NCI-H510A (cell line): ENCODE data around the gene RPS6KA3.
"Not testable (repeated sequence)": the region's sequence is repeated elsewhere in the genome, so short reads cannot be mapped to it uniquely, and the experiment has no call there.

Source experiments
- DNase-seq: peaks from one replicate; lab custom pipeline; 2025; lab: John Stamatoyannopoulos, UW

The RPS6KA3 gene

GRCh38 chrX:20265221-20265725 is 1.4 kb downstream of the RPS6KA3 start:
- DNase-seq: peak; percentile 9

GRCh38 chrX:20263474-20263873 is 3.2 kb downstream of the RPS6KA3 start:
- no peak for DNase-seq

GRCh38 chrX:20260885-20261284 is 5.8 kb downstream of the RPS6KA3 start:
- DNase-seq: no peak

- DNase-seq: no peak
These were observed 11.9 kb downstream of the RPS6KA3 start for GRCh38 chrX:20254712-20255299.

GRCh38 chrX:20253232-20253543 is 13.5 kb downstream of the RPS6KA3 start:
- no peak for DNase-seq

GRCh38 chrX:20252381-20253231 is 14.1 kb downstream of the RPS6KA3 start:
- no peak for DNase-seq

GRCh38 chrX:20251691-20252090 is 15.0 kb downstream of the RPS6KA3 start:
- DNase-seq: no peak

- DNase-seq: not testable (repeated sequence)
These were observed 16.6 kb downstream of the RPS6KA3 start for GRCh38 chrX:20250146-20250545.

- DNase-seq: no peak
These were observed 18.0 kb downstream of the RPS6KA3 start for GRCh38 chrX:20248592-20249192.

GRCh38 chrX:20244931-20245330 is 21.8 kb downstream of the RPS6KA3 start:
- DNase-seq: no peak

GRCh38 chrX:20240201-20240600 is 26.5 kb downstream of the RPS6KA3 start:
- DNase-seq: no peak

GRCh38 chrX:20237864-20238263 is 28.8 kb downstream of the RPS6KA3 start:
- no peak for DNase-seq

- no peak for DNase-seq
These were observed 31.0 kb downstream of the RPS6KA3 start for GRCh38 chrX:20235755-20236154.

GRCh38 chrX:20233336-20233735 is 33.4 kb downstream of the RPS6KA3 start:
- no peak for DNase-seq

- no peak for DNase-seq
These were observed 35.1 kb downstream of the RPS6KA3 start for GRCh38 chrX:20231598-20231997.

- no peak for DNase-seq
These were observed 36.3 kb downstream of the RPS6KA3 start for GRCh38 chrX:20230406-20230805.

- no peak for DNase-seq
These were observed 37.6 kb downstream of the RPS6KA3 start for GRCh38 chrX:20229155-20229554.

GRCh38 chrX:20228245-20228644 is 38.5 kb downstream of the RPS6KA3 start:
- DNase-seq: no peak

GRCh38 chrX:20227116-20227515 is 39.6 kb downstream of the RPS6KA3 start:
- no peak for DNase-seq

- no peak for DNase-seq
These were observed 41.2 kb downstream of the RPS6KA3 start for GRCh38 chrX:20225488-20225833.

GRCh38 chrX:20224814-20225487 is 41.8 kb downstream of the RPS6KA3 start:
- DNase-seq: no peak

GRCh38 chrX:20221902-20222301 is 44.8 kb downstream of the RPS6KA3 start:
- DNase-seq: peak; percentile 0
